Gastroesophageal sphincter (tissue), 4 donors: ENCODE measurements around the gene MMP20. TPM values are rescaled to one million over a fixed set of nuclear protein-coding genes. Genes with fewer than 3 reads are reported as not detected.

Experiments
- ATAC-seq: fragments of 150-250 bp; one replicate; pipeline ENCODE4 v1.9.1; 2016; ENCODE audit warnings: mild to moderate bottlenecking, moderate library complexity
- H3K27ac ChIP-seq, 4 donors: fragments of 200-600 bp; sonication (generic) in 3 of 4; 1 replicate in 3 of 4; 2 replicates in 1 of 4; pipeline ENCODE4 v1.5.1; 2016 to 2019
- H3K27me3 ChIP-seq: fragments of 200-600 bp; sonication (generic); one replicate; pipeline ENCODE4 v1.5.1; 2019
- H3K36me3 ChIP-seq, 2 donors: fragments of 200-600 bp; sonication (generic); one replicate each; pipeline ENCODE4 v1.5.1; 2019; ENCODE audit warnings: control low read depth in 1 of 2
- H3K4me1 ChIP-seq, 3 donors: fragments of 200-600 bp; sonication (generic); 1 replicate in 2 of 3; 2 replicates in 1 of 3; pipeline ENCODE4 v1.5.1; 2016 to 2019; ENCODE audit warnings: control low read depth in 2 of 3
- H3K4me3 ChIP-seq, 2 donors: fragments of 200-600 bp; sonication (generic); one replicate each; pipeline ENCODE4 v1.5.1; 2019; ENCODE audit warnings: mild to moderate bottlenecking in 1 of 2, moderate library complexity in 1 of 2
- H3K9me3 ChIP-seq, 3 donors: fragments of 200-600 bp; sonication (generic); one replicate each; pipeline ENCODE4 v1.5.1; 2017 to 2019; ENCODE audit warnings: control low read depth in 2 of 3
- EP300 ChIP-seq: sonication (generic); formaldehyde crosslinking; IDR thresholded peaks from one replicate; pipeline ENCODE4 v1.6.1; 2017; ENCODE audit warnings: antibody characterized with exemption, mild to moderate bottlenecking
- POLR2A ChIP-seq, 2 donors: fragments of 450-650 bp; IDR thresholded peaks; one replicate each; pipeline ENCODE4 v1.6.1; 2017; ENCODE audit warnings: antibody characterized with exemption in 2 of 2, mild to moderate bottlenecking in 2 of 2, moderate library complexity in 1 of 2
- POLR2AphosphoS5 ChIP-seq: sonication (generic); formaldehyde crosslinking; IDR thresholded peaks from one replicate; pipeline ENCODE4 v1.6.1; 2017; ENCODE audit warnings: antibody characterized with exemption
- WGBS, 2 donors: methylation state at CpG; one replicate each; pipeline ENCODE4 v1.1.5; 2018; ENCODE audit warnings: low coverage in 1 of 2; 5-methylcytosine and 5-hydroxymethylcytosine counted together
- total RNA-seq, 4 donors: library from RNA; depleted of rRNA; stranded (reverse); fragments of >200 nt; gene quantifications; one replicate each; pipeline ENCODE4 v1.1.0, GENCODE V29; 2016
- TF ChIP-seq, protein P1 (sequence below), 4 experiments: fragments of 200-600 bp in 2 of 4; fragments of 450-650 bp in 2 of 4; sonication (generic) in 1 of 4; IDR thresholded peaks; one replicate each; pipeline ENCODE4 v1.5.1; 2017 to 2019; ENCODE audit warnings: antibody characterized with exemption in 4 of 4, mild to moderate bottlenecking in 2 of 4, moderate library complexity in 2 of 4

MMP20 gene
- total RNA-seq, 4 donors from 2014 or later, result not detected

GRCh38 chr11:102577723-102578122 is 47.4 kb downstream of the MMP20 start:
- Histone ChIP-seq H3K4me1 (no peaks in the 10 kb centered on the region), H3K4me3 (no peak overlapping the region), H3K27me3 (no peaks in the 10 kb centered on the region), H3K27ac (no peak overlapping the region), H3K9me3 (no peaks in the 10 kb centered on the region), H3K36me3 (no peaks in the 10 kb centered on the region)
- no peak for ATAC-seq
- TF ChIP-seq POLR2A (IDR thresholded peaks at IDR 0.05) (no peak), EP300 (no peak), POLR2AphosphoS5 (no peak)
- TF ChIP-seq, protein P1, sequence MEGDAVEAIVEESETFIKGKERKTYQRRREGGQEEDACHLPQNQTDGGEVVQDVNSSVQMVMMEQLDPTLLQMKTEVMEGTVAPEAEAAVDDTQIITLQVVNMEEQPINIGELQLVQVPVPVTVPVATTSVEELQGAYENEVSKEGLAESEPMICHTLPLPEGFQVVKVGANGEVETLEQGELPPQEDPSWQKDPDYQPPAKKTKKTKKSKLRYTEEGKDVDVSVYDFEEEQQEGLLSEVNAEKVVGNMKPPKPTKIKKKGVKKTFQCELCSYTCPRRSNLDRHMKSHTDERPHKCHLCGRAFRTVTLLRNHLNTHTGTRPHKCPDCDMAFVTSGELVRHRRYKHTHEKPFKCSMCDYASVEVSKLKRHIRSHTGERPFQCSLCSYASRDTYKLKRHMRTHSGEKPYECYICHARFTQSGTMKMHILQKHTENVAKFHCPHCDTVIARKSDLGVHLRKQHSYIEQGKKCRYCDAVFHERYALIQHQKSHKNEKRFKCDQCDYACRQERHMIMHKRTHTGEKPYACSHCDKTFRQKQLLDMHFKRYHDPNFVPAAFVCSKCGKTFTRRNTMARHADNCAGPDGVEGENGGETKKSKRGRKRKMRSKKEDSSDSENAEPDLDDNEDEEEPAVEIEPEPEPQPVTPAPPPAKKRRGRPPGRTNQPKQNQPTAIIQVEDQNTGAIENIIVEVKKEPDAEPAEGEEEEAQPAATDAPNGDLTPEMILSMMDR (IDR thresholded peaks at IDR 0.05), result no peak
- 80 to 86% methylated on average over 1 to 2 of the region's 2 CpGs for WGBS, 2 donors

GRCh38 chr11:102577182-102577581 is 48.0 kb downstream of the MMP20 start:
- Histone ChIP-seq H3K27me3 (no peaks in the 10 kb centered on the region), H3K9me3 (no peaks in the 10 kb centered on the region), H3K4me3 (no peak overlapping the region), H3K27ac (no peak overlapping the region), H3K4me1 (no peaks in the 10 kb centered on the region), H3K36me3 (no peaks in the 10 kb centered on the region)
- TF ChIP-seq EP300, result no peak
- no peak for TF ChIP-seq POLR2A (IDR thresholded peaks at IDR 0.05)
- TF ChIP-seq, protein P1 (IDR thresholded peaks at IDR 0.05), result no peak
- no peak for TF ChIP-seq POLR2AphosphoS5
- ATAC-seq, result no peak

- H3K4me1 ChIP-seq, result no peaks in the 10 kb centered on the region
- ATAC-seq, result no peak
- H3K9me3 ChIP-seq, result no peaks in the 10 kb centered on the region
- TF ChIP-seq, protein P1 (IDR thresholded peaks at IDR 0.05), result no peak
- TF ChIP-seq POLR2A (IDR thresholded peaks at IDR 0.05) (no peak), POLR2AphosphoS5 (no peak), EP300 (no peak)
- no peaks in the 10 kb centered on the region for H3K36me3 ChIP-seq
- no peak overlapping the region for H3K4me3 ChIP-seq
- no peak overlapping the region for H3K27ac ChIP-seq
- 77 to 85% methylated on average over 3 of the region's 3 CpGs for WGBS, 2 donors
- no peaks in the 10 kb centered on the region for H3K27me3 ChIP-seq
Measured at GRCh38 chr11:102576350-102576749, 48.8 kb downstream of the MMP20 start.

DNA sequence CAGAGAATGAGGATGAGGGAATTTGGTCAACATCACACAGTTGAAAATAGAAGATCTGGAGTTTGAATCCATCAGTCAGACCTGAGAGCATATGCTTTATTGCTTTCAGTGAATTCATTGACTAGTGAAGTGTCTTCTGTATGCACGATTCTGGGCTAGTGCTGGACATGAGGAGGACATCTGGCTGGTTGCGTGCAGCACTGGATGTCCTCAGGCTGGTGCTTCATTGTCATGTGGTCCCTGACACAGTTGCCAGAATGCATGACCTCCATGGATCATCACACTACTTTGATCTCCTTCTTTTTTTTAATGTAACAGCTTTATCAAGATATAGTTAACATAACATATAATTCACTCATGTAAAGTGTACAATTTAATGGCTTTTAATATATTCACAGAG is 50.1 kb downstream of the MMP20 start:
- WGBS, 2 donors, result 82 to 88% methylated on average over 2 of the region's 2 CpGs
- no peaks in the 10 kb centered on the region for H3K27me3 ChIP-seq
- H3K27ac ChIP-seq, result no peak overlapping the region
- TF ChIP-seq EP300 (no peak), POLR2AphosphoS5 (no peak), POLR2A (IDR thresholded peaks at IDR 0.05) (no peak)
- TF ChIP-seq, protein P1 (IDR thresholded peaks at IDR 0.05), result no peak
- no peak overlapping the region for H3K4me3 ChIP-seq
- no peaks in the 10 kb centered on the region for H3K4me1 ChIP-seq
- H3K36me3 ChIP-seq, result no peaks in the 10 kb centered on the region
- H3K9me3 ChIP-seq, result no peaks in the 10 kb centered on the region
- no peak for ATAC-seq

DNA sequence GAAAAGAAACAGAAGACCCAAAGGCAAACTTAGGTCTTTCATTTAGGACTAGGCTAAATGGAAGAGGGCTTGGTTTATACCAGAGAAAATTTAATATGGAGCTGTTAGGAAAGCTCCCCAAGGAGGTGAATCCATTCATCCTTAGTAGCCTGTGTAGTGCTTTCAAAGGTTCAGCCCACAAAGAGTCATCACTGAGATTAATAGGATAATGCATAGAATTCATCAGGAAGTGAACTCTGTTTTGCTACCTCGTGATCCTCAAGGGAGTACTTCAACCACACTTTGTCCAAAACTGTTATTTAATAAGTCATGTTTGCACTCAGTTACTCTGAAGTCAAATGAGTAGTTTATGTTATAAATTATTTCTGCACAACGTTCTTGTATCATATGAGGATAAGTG is 51.3 kb downstream of the MMP20 start:
- WGBS, 2 donors, result 13 to 27% methylated on average over 2 of the region's 2 CpGs
- Histone ChIP-seq H3K4me3 (no peak overlapping the region), H3K36me3 (no peaks in the 10 kb centered on the region), H3K9me3 (no peaks in the 10 kb centered on the region), H3K4me1 (no peaks in the 10 kb centered on the region), H3K27me3 (no peaks in the 10 kb centered on the region), H3K27ac (no peak overlapping the region)
- no peak for ATAC-seq
- TF ChIP-seq POLR2A (IDR thresholded peaks at IDR 0.05), result no peak
- no peak for TF ChIP-seq EP300
- no peak for TF ChIP-seq POLR2AphosphoS5
